Inferior parietal cortex (tissue), 1 donor: Measurements from ENCODE around the gene ILDR2.

Experiments
- DNase-seq: peaks from one replicate; pipeline ENCODE4 v3.0.0-alpha.2; 2016; ENCODE audit errors: extremely low spot score

ILDR2 gene

DNA sequence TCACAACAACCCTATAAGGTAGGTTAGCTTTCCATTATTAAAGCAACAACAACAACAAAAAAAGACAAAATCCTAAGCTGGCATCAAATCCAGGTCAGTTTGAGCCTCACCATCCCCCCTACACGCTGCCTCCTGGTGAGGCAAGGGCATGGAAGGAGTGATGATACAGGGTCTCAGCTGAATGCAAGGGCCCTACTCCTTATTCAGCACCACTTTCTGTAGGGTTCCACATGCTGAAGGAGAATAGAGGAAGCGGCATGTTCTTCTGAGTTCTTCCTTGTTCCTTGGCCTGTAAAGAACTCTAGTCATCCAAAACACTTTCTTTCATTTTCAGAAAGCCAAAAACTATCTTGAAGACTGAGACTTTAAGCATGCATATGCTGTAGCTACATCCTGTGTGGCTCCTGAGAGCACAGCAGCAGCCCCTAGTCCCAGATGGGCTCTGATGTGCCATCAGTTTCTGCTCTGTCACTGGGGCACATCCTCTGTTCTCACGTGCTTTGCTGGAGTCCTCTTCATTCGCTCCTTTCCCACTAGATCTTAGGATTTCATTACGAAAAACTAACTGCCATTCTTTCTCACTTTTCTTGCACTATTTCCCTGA is 6.2 kb downstream of the ILDR2 start:
- DNase-seq = no peak

DNA sequence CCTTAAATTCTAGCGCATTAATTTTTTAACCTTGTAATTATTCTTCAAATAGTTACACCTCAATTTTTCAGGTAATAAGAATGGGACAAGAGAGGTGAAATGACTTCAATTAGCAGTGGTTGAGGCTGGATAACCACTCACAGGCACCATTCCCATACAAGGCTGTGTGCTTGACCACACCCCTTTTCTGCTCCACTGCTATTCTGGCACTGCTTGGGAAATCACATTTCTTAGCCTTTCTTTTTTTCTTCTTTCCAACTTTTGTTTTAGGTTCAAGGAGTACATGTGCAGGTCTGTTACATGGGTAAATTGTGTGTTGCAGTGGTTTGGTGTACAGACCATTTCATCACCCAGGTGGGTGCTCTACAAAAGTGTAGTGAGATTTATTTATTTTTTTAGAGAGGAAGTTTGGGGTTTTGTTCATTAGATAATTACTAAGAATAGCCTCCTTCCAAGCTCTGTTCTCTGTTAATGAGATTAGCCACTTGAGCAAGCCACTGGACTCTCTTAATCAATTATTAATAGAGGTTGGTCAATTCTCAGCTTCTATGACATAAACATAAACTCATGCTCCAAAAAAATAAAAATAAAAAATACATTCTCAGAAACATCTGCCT is 14.4 kb downstream of the ILDR2 start:
- DNase-seq = no peak

DNA sequence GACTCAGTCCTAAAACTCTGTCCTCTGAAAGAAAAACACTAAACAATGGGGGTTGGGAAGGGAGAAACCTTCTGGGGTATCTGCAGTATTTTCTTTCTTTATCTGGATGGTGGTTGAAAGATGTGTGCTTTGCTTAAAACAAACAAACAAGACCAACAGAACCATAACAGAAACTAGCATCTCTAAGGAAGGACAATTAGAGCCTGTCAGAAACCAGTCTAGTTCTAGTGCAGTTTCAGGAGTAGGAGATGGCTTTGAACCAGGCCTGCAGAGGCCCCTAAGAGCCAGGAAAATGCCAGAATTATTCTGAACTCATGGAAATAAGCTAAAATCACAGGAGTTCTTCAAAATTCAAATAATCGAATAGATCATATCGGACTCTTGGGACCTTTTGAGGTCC is 18.5 kb downstream of the ILDR2 start:
- DNase-seq = no peak

DNA sequence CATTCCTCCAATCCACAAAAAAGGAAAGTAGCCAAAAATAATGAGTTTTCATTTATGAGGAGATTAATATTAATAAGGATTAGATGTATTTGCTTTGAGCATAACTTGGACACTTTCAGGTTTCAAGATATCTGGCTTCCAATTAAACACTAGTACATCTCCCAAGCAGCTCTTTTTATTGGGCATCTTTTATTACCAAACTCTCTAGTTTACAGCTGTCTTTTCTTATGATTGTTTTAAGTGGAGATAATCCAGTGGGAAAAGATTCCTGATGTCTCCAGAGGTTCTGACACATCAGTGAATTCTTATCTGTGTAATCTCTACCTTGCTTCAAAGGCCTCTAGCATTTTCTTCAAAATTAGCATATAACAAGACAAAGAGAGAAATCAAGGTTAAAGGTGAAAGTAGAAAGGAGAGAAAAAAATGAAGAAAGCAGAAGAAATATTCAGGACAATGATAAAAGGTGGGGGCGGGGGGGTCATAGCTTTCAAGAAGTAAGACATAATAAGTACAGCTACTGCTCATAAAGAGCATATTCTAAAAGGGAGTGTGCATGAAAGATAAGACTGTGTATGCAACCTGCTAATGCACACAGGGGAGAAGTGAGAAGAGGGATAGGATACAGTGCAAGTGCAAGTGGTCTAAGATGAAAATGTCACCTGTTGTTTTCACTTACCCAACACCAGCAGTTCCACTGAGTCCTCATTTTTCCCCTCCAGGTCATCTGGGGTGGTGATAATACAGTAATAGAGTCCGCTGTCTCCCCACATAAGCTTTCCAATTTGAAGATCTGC is 19.1 kb downstream of the ILDR2 start:
- DNase-seq = no peak

DNA sequence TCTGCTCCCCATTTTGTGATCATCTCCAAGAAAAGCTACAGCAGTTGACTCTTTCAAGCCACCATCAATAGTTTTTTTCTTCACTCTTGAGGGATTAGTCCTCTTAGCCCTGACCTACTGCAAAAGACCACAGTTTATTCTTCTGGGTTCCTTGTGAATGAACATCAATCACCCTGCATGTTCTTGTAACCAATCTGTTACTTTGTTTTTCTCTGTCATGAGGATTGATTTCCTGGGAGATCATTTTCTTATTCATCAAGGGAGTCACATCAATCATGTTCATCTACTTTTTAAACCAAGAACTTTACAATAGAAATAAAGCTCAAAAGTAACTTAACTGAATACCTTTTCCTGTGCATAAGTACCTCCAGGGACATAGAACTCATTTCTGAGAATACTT is 21.8 kb downstream of the ILDR2 start:
- DNase-seq = no peak

DNA sequence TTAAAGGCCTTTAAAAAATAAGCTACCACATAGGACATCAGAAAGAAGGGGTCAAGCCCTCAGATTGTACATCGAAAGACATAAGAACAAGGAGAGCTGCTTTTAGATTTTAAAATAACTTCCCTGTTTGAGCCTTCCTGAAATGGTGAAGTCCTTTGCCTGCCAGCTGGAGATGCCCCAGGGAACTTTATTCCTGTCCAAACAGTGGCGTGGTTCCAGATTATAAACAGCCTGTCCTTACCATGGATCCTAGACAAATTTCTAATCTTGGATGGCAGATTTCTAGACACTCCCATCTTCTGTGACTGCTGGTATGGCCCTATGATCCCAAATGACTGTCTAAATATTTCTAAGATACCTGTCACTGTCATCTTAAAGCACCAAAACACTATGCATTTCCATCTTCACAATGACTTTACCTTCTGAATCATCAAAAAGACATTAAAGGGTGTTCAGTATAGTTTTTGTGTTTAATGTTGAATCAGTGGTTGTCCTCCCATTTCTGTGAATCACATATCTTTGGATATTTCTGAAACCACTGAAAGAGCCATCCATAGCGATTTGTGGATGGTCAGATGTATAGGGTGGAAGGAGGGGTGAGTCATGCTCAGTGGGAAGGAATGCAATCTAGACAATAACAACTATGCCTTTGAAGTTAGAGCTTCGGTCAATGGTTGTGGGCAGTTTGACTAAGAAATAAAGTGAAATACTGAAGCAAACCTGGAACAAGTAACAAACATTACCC is 23.2 kb downstream of the ILDR2 start:
- no peak for DNase-seq

DNA sequence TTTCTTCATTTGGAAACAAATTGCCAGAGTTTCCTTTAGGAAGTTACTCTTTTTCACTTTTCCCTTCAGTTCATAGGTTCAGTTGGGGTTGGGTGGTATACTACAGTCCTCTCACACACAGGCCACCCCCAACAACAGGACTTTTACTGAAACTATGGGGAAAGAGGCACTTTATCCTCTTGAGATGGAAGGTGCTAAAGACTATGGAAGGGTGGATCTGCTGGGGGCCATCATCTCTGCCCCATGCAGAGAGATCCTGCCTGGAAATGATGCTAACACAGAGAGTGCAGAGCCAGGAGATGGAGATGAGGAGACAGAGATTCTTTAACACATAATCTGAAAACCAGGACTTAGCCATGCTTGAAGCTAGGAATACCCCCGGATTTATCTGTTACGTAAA is 24.3 kb downstream of the ILDR2 start:
- no peak for DNase-seq

DNA sequence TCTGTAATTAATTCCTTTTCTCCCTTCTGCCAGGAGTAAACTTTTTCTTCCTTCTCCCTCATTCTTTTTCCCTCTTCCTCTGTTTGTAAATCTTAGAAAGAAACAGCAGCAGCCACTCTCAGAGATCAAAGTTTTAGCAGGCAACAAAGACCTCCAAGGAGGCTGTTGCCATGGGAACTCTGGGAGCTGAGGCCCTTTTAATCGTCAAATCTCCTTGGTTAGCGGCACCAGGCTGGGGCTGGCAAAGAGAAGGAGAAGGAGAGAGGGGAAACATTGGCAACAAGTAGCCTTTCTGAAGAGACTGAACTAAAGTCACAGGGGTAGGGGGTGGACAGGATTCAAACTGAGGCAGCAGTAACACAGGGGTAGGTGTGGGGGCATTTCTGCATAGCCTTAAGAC is 25.2 kb downstream of the ILDR2 start:
- DNase-seq = no peak

DNA sequence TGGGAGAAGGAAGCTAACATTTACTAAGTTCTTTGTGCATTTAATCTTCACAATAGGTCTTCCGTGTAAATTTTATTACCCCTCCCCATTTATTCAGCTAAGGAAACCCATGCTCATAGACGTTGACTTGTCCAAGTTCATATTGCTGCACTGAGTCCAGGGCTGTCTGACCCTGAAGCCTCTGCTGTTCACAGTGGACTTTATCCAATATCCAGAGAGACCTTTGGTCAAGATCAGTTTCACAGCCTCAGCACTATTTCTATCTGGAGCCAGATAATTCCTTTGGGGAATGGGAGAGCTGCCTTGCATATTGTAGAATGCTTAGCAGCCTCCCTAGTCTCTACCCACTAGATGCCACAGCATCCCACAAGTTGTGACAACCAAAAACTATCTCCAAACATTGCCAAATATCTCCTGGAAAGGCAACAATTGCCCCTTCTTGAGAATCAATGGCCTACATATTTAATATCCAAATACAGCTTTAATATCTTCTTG is 26.4 kb downstream of the ILDR2 start:
- no peak for DNase-seq

DNA sequence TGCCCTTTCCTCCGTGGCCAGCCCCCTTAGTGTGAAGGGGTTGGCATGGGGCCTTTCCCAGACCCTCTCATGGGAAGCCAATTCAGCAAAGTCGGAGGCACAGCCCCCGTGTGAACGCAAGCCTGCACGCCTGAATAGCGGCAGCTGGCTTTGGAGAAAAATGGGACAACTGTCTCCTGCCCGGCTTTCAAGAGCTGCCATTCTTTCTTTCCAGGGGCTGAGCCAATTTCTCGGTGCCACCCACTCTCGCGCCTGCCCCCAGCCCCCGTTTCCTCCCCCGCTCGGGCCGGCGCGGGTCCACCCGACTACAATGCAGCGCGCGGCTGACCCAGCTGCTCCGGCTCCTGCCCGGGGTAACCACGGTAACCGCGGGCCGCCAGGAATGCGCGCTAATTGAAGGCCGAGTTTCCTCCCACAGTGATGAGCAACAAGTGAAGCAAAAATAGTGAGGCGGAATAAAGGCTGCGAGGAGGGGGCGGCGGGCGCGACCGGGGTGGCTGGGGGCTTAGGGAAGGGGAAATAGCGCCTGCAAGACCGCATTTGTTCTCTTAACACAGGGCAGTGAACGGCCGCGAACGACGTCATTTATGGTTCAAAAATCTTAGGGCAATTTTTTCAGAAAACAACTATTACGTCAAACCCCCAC is 27.8 kb downstream of the ILDR2 start:
- DNase-seq = peak; percentile 81

DNA sequence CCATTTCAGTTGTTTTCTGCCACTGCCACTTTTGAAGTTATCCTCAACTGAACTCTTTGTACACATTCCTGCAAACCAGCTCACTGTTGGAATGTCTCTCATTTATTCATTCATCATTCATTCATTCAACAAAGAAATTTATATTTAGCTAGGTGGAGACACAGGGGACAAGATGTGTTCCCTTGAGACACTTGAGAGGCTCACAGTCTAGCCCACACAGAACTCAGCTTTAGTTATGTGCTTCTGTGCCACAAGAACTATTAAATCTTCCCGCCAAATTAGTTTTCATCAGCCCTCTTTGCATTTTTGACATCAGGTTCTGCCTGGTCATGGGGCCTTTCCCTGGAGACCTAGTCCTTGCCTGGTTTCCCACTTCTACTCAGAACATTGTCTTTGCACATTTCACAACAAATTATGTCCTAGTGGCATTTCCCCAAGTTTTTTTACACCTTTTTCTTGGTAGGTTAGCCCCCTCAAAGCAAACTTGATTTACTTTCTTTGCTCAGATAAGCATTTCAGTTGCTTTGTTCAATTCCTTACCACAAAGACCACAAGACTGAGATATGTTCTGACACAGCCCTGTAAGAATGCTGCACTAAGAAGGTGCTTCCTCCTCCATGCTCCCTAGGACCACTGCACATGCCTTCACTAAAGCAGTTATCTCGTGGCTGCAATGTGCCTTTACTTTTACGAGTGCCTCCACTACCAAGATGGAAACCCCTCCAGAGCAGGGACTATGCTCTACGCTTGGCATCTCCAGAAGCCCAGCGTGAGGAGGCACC is 31.0 kb downstream of the ILDR2 start:
- DNase-seq = no peak

DNA sequence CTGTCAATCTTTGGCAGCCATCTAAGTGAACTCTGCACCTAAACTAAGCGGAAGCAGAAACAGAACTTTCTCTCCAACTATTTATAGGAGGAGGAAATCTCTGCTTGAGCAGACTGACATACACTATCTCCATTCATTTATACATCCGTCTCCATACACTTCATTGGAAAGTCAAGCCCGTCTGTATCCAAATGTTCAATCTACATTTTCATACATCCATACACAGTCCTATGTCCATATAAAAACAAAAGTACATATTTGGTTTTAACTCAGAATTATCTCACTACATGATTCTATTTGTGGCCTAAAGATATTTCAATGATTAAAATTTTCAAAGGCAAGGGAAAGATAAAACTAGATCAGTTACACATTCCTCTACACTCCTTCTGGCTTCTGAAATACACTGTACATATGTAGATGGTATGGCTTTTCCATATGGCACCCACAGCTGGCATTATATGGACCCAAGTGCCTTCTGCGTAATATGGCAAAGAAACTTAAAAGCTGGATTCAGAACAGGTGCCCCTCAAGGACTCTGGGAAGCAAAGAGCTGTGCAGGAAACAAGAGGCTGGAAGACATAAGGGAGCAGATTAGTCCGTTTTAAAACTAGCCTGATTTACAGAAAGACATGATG is 35.5 kb downstream of the ILDR2 start:
- no peak for DNase-seq

DNA sequence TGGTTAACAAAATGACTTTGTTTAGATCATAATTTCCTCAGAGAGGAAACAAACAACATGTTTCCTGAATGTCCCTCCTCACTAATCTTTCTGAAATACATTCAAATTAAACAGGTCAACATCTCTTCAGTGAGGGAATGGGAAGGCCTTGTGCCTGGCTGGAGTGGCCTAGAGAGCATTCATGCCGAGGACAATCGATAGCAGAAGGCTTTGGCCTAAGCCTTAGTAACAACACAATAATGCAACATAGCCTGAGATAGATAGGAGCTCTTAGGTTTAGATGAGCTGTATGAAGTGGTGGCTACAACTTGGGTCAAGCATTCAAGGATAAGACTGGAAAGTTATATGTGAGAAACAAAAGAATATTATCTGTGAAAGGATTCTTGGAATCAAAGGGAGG is 37.4 kb downstream of the ILDR2 start:
- DNase-seq = no peak

DNA sequence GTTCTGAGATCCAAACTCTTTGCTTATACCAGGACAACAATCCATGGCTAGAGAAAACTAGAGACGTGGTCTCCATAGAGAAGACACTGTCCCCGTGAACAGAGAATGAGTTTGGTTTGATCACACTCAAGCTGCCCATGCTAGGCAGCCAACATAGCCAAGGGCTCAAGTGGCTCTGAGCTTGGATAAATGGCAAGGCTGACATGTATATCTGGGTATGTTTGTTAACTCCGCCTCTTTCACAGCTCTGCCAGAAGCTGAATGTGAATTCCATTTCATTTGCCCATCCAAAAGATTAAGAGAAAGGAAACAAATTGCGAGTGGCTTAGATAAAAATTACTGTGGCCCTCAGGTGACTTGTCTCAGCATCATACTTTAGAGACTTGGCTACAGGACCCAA is 38.0 kb downstream of the ILDR2 start:
- DNase-seq = no peak

DNA sequence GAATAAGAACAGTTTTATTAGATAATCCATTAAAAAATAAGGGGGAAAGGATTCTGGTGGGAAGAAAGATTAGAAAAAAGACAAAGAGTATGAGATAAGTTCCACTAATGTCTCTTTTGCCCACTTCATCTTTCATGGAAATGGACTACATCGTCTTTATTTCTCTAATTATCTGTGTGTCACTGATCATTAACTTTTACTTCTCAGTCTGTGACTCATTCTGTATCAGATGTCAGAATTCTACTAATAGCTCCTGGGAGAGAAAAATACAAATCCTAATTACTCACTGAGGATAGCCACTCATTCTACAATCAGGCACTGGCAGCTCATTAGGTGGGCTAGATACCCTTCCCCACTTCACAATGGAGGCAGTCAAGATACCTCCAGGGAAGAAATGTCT is 41.7 kb downstream of the ILDR2 start:
- no peak for DNase-seq

DNA sequence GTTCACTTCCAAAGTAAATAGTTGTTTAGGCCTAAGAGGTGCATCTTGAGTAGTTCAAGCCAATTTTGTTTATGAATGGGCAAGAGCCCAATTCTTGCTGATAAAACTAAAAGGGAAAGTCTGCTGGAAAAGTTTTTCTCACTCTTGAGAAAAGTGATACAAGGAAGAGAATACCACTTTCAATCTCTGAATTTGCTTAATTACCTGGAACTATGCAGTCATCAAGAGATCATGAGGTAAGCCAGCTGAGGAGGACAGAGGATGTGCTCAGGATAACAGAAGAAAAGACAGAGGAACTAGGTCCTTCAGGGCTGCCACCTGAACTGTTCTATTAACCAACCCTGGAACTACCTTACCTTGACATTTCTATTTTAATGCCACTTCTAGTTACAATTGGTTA is 42.2 kb downstream of the ILDR2 start:
- DNase-seq = no peak

DNA sequence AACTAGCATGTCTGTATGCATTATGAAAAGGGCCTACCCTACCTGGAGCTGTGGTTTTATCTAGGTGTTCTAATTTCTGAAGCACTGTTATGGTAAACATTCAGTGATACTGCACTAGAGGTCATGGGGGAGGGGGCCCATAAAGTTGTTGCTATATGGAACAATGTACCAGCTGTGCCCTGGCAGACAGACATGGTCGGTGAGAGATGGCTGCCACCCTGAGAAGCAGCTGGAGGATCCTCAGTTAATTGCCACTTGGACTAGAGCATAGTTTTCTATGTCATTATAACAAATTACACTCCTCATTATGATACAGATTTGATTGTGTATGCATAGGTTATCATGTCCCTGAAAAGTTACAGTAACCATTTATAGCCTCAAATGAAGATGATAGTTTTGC is 45.4 kb downstream of the ILDR2 start:
- DNase-seq = no peak

DNA sequence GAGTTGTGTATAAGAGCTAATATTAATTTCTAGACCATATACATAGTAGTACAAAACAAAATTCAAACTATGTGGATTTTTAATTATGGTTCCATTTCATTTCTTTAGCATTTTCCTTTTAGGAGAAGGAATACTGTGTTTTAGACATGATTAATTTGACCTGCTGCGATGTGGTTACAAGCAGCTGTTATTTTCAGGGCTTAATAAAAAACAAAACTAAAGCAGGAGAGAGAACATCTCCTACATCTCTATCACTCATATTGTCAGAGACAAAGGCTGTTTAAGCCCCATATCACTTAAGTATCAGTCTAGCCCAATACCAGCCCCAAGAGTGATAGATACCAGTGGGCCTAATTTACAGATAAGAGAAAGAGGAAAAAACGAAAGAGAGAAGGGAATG is 47.6 kb downstream of the ILDR2 start:
- no peak for DNase-seq

DNA sequence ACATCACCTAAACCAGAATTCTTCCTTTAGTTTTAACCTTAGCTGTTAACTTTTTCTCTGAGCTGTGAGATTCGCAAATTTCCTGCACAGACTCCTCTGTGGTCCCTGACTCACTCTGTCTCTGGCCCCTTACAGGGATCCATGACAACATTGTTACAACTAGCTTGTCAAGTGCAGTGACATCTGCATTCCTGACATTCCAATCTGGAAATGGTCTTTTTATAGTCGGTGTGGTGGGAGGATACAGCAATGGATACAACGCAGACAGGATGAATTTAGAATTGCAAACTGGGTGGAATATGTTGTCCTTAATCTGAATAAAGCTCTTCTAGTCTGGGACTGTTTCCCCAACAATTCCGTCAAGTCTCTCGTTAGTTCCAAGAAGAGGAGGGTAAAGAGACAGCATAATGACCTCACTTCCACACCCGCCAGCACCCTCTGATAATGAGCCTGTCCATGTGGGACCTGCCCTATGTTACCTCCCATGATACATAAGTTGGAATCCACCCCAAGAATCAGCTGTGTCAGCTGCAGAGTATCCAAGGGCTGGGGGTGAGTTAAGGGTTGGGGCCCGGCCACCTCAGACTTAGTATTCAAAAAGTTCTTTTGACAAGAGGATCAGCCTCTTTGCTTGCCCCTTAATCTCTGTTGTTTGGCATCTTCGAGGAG is 49.4 kb downstream of the ILDR2 start:
- no peak for DNase-seq
